ENCODE data around the gene SF1.

Gene SF1

GRCh38 chr11:64735725-64736259 lies 42.5 kb downstream of the SF1 start:
- H3K9me2 ChIP-seq (replicated peaks; ENCODE audit: insufficient read depth, low read length): no peaks in the 10 kb centered on the region

GRCh38 chr11:64734811-64735724 lies 43.3 kb downstream of the SF1 start:
- no peak for TF ChIP-seq CTCF (IDR thresholded peaks at IDR 0.05; ENCODE audit: low read length)
- no peak for TF ChIP-seq EZH2 (optimal IDR thresholded peaks at IDR 0.05; ENCODE audit: low read depth, low read length)
- TF ChIP-seq EZH2phosphoT487 (IDR thresholded peaks at IDR 0.05; ENCODE audit: low read length): no peak
- Histone ChIP-seq H3K79me2 (ENCODE audit: low read length) (no peaks in the 10 kb centered on the region), H3K27me3 (replicated peaks; ENCODE audit: insufficient read depth, low read length) (peaks cover 91% of the 10 kb centered on the region), H3F3A (ENCODE audit: insufficient read depth, low read length) (no peaks in the 10 kb centered on the region), H3K9me3 (replicated peaks; ENCODE audit: insufficient read depth, low read length) (no peaks in the 10 kb centered on the region), H3K9me2 (replicated peaks; ENCODE audit: insufficient read depth, low read length) (no peaks in the 10 kb centered on the region), H3K27ac (ENCODE audit: low read length) (no peak overlapping the region), H3K9ac (ENCODE audit: low read length) (no peak overlapping the region), H3K4me1 (ENCODE audit: low read length) (no peaks in the 10 kb centered on the region), H2AFZ (ENCODE audit: low read length) (no peak overlapping the region), H3K4me3 (ENCODE audit: low read length) (no peak overlapping the region), H3K36me3 (replicated peaks; ENCODE audit: insufficient read depth, low read length) (no peaks in the 10 kb centered on the region), H3K4me2 (ENCODE audit: low read depth, low read length) (no peak overlapping the region), H4K20me1 (ENCODE audit: insufficient read depth, low read length) (no peaks in the 10 kb centered on the region)
- no peak for DNase-seq

More at GRCh38 chr11:64735725-64736259, 42.5 kb downstream of the SF1 start:
- Histone ChIP-seq H3K36me3 (replicated peaks; ENCODE audit: insufficient read depth, low read length) (no peaks in the 10 kb centered on the region), H3K27ac (ENCODE audit: low read length) (no peak overlapping the region), H3K4me2 (ENCODE audit: low read depth, low read length) (no peak overlapping the region), H3K27me3 (replicated peaks; ENCODE audit: insufficient read depth, low read length) (peaks cover 91% of the 10 kb centered on the region), H3F3A (ENCODE audit: insufficient read depth, low read length) (no peaks in the 10 kb centered on the region), H4K20me1 (ENCODE audit: insufficient read depth, low read length) (no peaks in the 10 kb centered on the region), H2AFZ (ENCODE audit: low read length) (no peak overlapping the region), H3K9ac (ENCODE audit: low read length) (no peak overlapping the region), H3K4me1 (ENCODE audit: low read length) (no peaks in the 10 kb centered on the region), H3K9me3 (replicated peaks; ENCODE audit: insufficient read depth, low read length) (no peaks in the 10 kb centered on the region), H3K79me2 (ENCODE audit: low read length) (no peaks in the 10 kb centered on the region), H3K4me3 (ENCODE audit: low read length) (no peak overlapping the region)
- TF ChIP-seq EZH2phosphoT487 (IDR thresholded peaks at IDR 0.05; ENCODE audit: low read length) (no peak), EZH2 (optimal IDR thresholded peaks at IDR 0.05; ENCODE audit: low read depth, low read length) (no peak), CTCF (IDR thresholded peaks at IDR 0.05; ENCODE audit: low read length) (no peak)
- DNase-seq: no peak

GRCh38 chr11:64731601-64732000 lies 46.7 kb downstream of the SF1 start:
- Histone ChIP-seq H3K4me3 (ENCODE audit: low read length) (no peak overlapping the region), H4K20me1 (ENCODE audit: insufficient read depth, low read length) (no peaks in the 10 kb centered on the region), H3F3A (ENCODE audit: insufficient read depth, low read length) (no peaks in the 10 kb centered on the region), H3K79me2 (ENCODE audit: low read length) (no peaks in the 10 kb centered on the region), H2AFZ (ENCODE audit: low read length) (no peak overlapping the region), H3K9me3 (replicated peaks; ENCODE audit: insufficient read depth, low read length) (no peaks in the 10 kb centered on the region), H3K4me1 (ENCODE audit: low read length) (no peaks in the 10 kb centered on the region), H3K9ac (ENCODE audit: low read length) (no peak overlapping the region), H3K36me3 (replicated peaks; ENCODE audit: insufficient read depth, low read length) (no peaks in the 10 kb centered on the region), H3K27ac (ENCODE audit: low read length) (no peak overlapping the region), H3K27me3 (replicated peaks; ENCODE audit: insufficient read depth, low read length) (peaks cover 85% of the 10 kb centered on the region), H3K9me2 (replicated peaks; ENCODE audit: insufficient read depth, low read length) (no peaks in the 10 kb centered on the region), H3K4me2 (ENCODE audit: low read depth, low read length) (no peak overlapping the region)
- TF ChIP-seq EZH2phosphoT487 (IDR thresholded peaks at IDR 0.05; ENCODE audit: low read length) (no peak), CTCF (IDR thresholded peaks at IDR 0.05; ENCODE audit: low read length) (no peak), EZH2 (optimal IDR thresholded peaks at IDR 0.05; ENCODE audit: low read depth, low read length) (no peak)
- no peak for DNase-seq

All from MM.1S (cell line).